Keratinocyte (primary cell): ENCODE data around the gene ZNF441. TPM values are rescaled to one million over a fixed set of nuclear protein-coding genes. Genes with fewer than 3 reads are reported as not detected.

ENCODE experiments used
- DNase-seq: peaks from one replicate; pipeline ENCODE4 v3.0.0-alpha.2; 2011; ENCODE audit warnings: low read depth, missing footprints, low spot score
- FAIRE-seq: peaks from 2 replicates; lab custom pipeline; 2011; peaks lifted over from hg19 to GRCh38; lab: Jason Lieb, UNC
- H2AFZ ChIP-seq: 2 replicates; pipeline ENCODE4 v1.6.0; 2012; ENCODE audit warnings: low read length, control low read depth, inconsistent platforms; ENCODE audit not compliant: control insufficient read depth
- H3K27ac ChIP-seq: 2 replicates; pipeline ENCODE4 v1.5.1; 2011; ENCODE audit warnings: low read length; ENCODE audit not compliant: control insufficient read depth, insufficient read depth
- H3K27me3 ChIP-seq: 3 replicates; pipeline ENCODE4 v1.6.0; 2011; ENCODE audit warnings: low read length; ENCODE audit not compliant: control insufficient read depth, insufficient read depth; ENCODE audit errors: extremely low read depth
- H3K36me3 ChIP-seq, 2 experiments: 2 replicates in 1 of 2; 3 replicates in 1 of 2; pipeline ENCODE4 v1.5.1; 2011; ENCODE audit warnings: low read length in 2 of 2, mild to moderate bottlenecking in 1 of 2; ENCODE audit not compliant: control insufficient read depth in 2 of 2, insufficient read depth in 2 of 2; ENCODE audit errors: extremely low read depth in 1 of 2
- H3K4me1 ChIP-seq: 3 replicates; pipeline ENCODE4 v1.5.1; 2011; ENCODE audit warnings: low read length; ENCODE audit not compliant: control insufficient read depth, insufficient read depth; ENCODE audit errors: extremely low read depth
- H3K4me2 ChIP-seq: 3 replicates; pipeline ENCODE4 v1.6.0; 2011; ENCODE audit warnings: low read depth, low read length; ENCODE audit not compliant: control insufficient read depth, insufficient read depth; ENCODE audit errors: extremely low read depth
- H3K4me3 ChIP-seq, 3 experiments: fragments of 200-600 bp in 1 of 3; sonication (generic) in 1 of 3; 2 replicates in 2 of 3; 3 replicates in 1 of 3; pipeline ENCODE4 v1.5.1; 2011 to 2016; ENCODE audit warnings: low read length in 3 of 3, mild to moderate bottlenecking in 3 of 3, control low read depth in 2 of 3, inconsistent platforms in 1 of 3, low read depth in 1 of 3, mixed read lengths in 1 of 3, mixed run types in 1 of 3, moderate library complexity in 1 of 3; ENCODE audit not compliant: control insufficient read depth in 2 of 3, insufficient read depth in 2 of 3; ENCODE audit errors: extremely low read depth in 1 of 3
- H3K79me2 ChIP-seq: 2 replicates; pipeline ENCODE4 v1.6.0; 2012; ENCODE audit warnings: low read length; ENCODE audit not compliant: control insufficient read depth, insufficient read depth
- H3K9ac ChIP-seq: 3 replicates; pipeline ENCODE4 v1.6.0; 2011; ENCODE audit warnings: low read length; ENCODE audit not compliant: control insufficient read depth, insufficient read depth; ENCODE audit errors: extremely low read depth
- H3K9me1 ChIP-seq: 3 replicates; pipeline ENCODE4 v1.6.0; 2011; ENCODE audit warnings: low read length; ENCODE audit not compliant: control insufficient read depth, insufficient read depth; ENCODE audit errors: extremely low read depth
- H3K9me3 ChIP-seq: 2 replicates; pipeline ENCODE4 v1.5.1; 2012; ENCODE audit warnings: low read depth, low read length; ENCODE audit not compliant: control insufficient read depth
- H4K20me1 ChIP-seq: 3 replicates; pipeline ENCODE4 v1.6.0; 2011; ENCODE audit warnings: low read length; ENCODE audit not compliant: control insufficient read depth, insufficient read depth; ENCODE audit errors: extremely low read depth
- EZH2 ChIP-seq: IDR thresholded peaks from one replicate; pipeline ENCODE4 v1.6.1; 2012; ENCODE audit warnings: inconsistent platforms, mild to moderate bottlenecking, low read length, moderate library complexity
- dilution Hi-C: fragments of 300-500 bp; cut with MboI; formaldehyde crosslinking; loops from one replicate; pipeline ENCODE4 v1.7.0; 2020; ENCODE audit warnings: low sequenced_read_pairs; ENCODE audit not compliant: extremely low pct_ligation_motif_present
- polyA plus RNA-seq, 5 experiments: library from polyadenylated mRNA; depleted of rRNA in 3 of 5; stranded (reverse) in 3 of 5; stranded (forward) in 1 of 5; unstranded in 1 of 5; fragments of >200 nt; gene quantifications; 1 replicate in 1 of 5; 2 replicates in 3 of 5; 3 replicates in 1 of 5; pipeline versions ENCODE4 v1.2.1 to v1.2.3, GENCODE V29; 2011 to 2012; ENCODE audit warnings: missing spikeins in 2 of 5, low read depth in 1 of 5, low replicate concordance in 1 of 5
- TF ChIP-seq, protein P1 (sequence below), 3 experiments: IDR thresholded peaks in 1 of 3; conservative IDR thresholded peaks in 1 of 3; optimal IDR thresholded peaks in 1 of 3; 2 replicates in 2 of 3; 3 replicates in 1 of 3; pipeline versions ENCODE3 to v1.5.1; 2011; ENCODE audit warnings: low read length in 3 of 3, mild to moderate bottlenecking in 3 of 3, moderate library complexity in 2 of 3, control low read depth in 1 of 3, inconsistent platforms in 1 of 3; ENCODE audit not compliant: insufficient read depth in 2 of 3; ENCODE audit errors: extremely low read depth in 1 of 3

Gene ZNF441
- polyA plus RNA-seq, 1 donor (not counting 4 experiments of a cell fraction or from before 2014, with no cell fraction given): 3.1 TPM

DNA sequence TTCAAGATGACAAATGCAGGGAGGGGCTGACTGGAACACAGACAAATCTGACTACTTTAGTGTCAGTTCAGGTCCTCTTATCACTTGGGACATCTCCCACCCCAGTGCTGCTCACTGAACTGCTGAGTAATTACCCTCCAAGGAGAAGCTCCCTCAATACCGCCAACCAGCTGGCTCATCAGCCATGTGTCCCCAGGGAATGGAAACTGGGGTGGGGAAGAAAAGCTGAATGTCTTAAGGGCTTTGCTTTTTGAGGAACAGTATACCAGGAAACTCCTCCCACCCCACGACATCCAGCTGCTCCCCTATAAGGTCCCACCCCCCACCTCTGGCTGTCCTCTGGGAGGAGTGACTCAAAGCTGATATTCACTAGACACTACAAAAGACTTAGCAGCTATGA lies 30.1 kb upstream of the ZNF441 start:
- no peak overlapping the region for H3K9ac ChIP-seq
- dilution Hi-C loops: no loop called here
- H3K4me3 ChIP-seq: no peak overlapping the region
- H3K79me2 ChIP-seq: peaks cover 32% of the 10 kb centered on the region
- FAIRE-seq: peak; percentile 32
- no peaks in the 10 kb centered on the region for H4K20me1 ChIP-seq
- H3K27ac ChIP-seq: no peak overlapping the region
- peak overlapping the region; percentile 51 for H3K4me2 ChIP-seq
- DNase-seq: peak; percentile 52
- no peaks in the 10 kb centered on the region for H3K9me3 ChIP-seq
- H2AFZ ChIP-seq: no peak overlapping the region
- H3K9me1 ChIP-seq: no peaks in the 10 kb centered on the region
- H3K27me3 ChIP-seq: no peaks in the 10 kb centered on the region
- TF ChIP-seq EZH2: no peak
- TF ChIP-seq, protein P1, sequence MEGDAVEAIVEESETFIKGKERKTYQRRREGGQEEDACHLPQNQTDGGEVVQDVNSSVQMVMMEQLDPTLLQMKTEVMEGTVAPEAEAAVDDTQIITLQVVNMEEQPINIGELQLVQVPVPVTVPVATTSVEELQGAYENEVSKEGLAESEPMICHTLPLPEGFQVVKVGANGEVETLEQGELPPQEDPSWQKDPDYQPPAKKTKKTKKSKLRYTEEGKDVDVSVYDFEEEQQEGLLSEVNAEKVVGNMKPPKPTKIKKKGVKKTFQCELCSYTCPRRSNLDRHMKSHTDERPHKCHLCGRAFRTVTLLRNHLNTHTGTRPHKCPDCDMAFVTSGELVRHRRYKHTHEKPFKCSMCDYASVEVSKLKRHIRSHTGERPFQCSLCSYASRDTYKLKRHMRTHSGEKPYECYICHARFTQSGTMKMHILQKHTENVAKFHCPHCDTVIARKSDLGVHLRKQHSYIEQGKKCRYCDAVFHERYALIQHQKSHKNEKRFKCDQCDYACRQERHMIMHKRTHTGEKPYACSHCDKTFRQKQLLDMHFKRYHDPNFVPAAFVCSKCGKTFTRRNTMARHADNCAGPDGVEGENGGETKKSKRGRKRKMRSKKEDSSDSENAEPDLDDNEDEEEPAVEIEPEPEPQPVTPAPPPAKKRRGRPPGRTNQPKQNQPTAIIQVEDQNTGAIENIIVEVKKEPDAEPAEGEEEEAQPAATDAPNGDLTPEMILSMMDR (optimal IDR thresholded peaks at IDR 0.05 in 1 of 3, IDR thresholded peaks at IDR 0.05 in 1 of 3, conservative IDR thresholded peaks at IDR 0.05 in 1 of 3; ENCODE audit: extremely low read depth in 1 of 3, insufficient read depth in 2 of 3, low read length in 3 of 3): no peak
- H3K36me3 ChIP-seq: no peaks in the 10 kb centered on the region
- peaks cover 25% of the 10 kb centered on the region for H3K4me1 ChIP-seq

DNA sequence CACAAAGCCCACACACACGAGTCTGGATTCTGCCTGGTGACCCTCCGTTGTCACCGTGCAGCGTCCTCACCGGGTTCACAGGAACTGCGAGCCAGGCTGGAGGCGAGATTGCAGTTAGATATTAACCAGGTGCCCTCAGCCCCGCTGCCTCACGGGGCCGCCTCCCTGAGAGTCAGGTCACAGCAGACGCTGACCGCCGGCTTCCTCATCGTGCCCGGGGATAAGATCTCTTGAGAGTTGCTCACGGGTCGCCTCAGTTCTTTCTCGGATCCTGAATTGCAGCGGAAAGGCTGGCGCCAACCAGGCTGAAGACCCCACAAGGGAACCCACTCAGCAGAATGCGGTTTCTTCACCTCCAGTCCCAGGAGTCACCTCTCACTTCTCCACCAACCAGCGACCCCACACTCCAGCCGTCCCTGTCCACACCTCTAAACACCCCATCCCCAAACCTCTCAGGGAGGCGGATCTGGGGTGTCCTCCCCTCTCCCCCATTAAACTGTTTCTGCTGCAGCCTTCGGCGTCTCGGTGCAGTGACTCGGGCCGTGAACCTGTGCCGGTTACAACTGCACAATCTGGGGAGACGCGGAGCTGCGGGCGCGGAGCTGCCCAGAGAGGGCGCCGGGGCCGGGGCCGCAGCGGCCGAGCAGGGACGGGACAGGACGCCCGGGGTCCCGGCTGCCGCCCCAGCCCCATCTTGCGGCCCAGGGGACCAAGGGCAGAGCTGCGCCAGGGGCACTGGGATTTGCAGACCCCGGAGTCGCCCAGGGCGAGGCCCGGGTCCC lies 28.6 kb upstream of the ZNF441 start:
- H3K4me2 ChIP-seq: peak overlapping the region; percentile 90
- H3K4me1 ChIP-seq: peaks cover 25% of the 10 kb centered on the region
- dilution Hi-C loops: no loop called here
- H2AFZ ChIP-seq: peak overlapping the region; percentile 90
- H3K9ac ChIP-seq: peak overlapping the region; percentile 87
- H3K4me3 ChIP-seq: peak overlapping the region; percentile 84 to 91 (median 90)
- H4K20me1 ChIP-seq: no peaks in the 10 kb centered on the region
- H3K9me1 ChIP-seq: no peaks in the 10 kb centered on the region
- no peaks in the 10 kb centered on the region for H3K36me3 ChIP-seq
- H3K9me3 ChIP-seq: no peaks in the 10 kb centered on the region
- H3K27ac ChIP-seq: peak overlapping the region; percentile 84
- TF ChIP-seq EZH2: no peak
- TF ChIP-seq, protein P1 (optimal IDR thresholded peaks at IDR 0.05 in 1 of 3, IDR thresholded peaks at IDR 0.05 in 1 of 3, conservative IDR thresholded peaks at IDR 0.05 in 1 of 3; ENCODE audit: extremely low read depth in 1 of 3, insufficient read depth in 2 of 3, low read length in 3 of 3): peak in 1 of 3 experiments; percentile 6
- H3K27me3 ChIP-seq: no peaks in the 10 kb centered on the region
- H3K79me2 ChIP-seq: peaks cover 26% of the 10 kb centered on the region
- DNase-seq: no peak
- FAIRE-seq: no peak
